Stimulated activated CD8-positive, alpha-beta memory T cell treated with anti-CD3 and anti-CD28 coated beads, Interleukin-4, amount 100 ng/mL, for 1 hour (primary cell): ENCODE results near the gene RAPGEF1.
"Not testable (repeated sequence)": the region's sequence is repeated elsewhere in the genome, so short reads cannot be mapped to it uniquely, and the experiment has no call there.

ENCODE experiments used
- DNase-seq, 2 donors: peaks; one replicate each; pipeline ENCODE4 v3.0.0-alpha.2; 2020; ENCODE audit warnings: low read depth in 2 of 2, low spot score in 1 of 2

Gene RAPGEF1

DNA sequence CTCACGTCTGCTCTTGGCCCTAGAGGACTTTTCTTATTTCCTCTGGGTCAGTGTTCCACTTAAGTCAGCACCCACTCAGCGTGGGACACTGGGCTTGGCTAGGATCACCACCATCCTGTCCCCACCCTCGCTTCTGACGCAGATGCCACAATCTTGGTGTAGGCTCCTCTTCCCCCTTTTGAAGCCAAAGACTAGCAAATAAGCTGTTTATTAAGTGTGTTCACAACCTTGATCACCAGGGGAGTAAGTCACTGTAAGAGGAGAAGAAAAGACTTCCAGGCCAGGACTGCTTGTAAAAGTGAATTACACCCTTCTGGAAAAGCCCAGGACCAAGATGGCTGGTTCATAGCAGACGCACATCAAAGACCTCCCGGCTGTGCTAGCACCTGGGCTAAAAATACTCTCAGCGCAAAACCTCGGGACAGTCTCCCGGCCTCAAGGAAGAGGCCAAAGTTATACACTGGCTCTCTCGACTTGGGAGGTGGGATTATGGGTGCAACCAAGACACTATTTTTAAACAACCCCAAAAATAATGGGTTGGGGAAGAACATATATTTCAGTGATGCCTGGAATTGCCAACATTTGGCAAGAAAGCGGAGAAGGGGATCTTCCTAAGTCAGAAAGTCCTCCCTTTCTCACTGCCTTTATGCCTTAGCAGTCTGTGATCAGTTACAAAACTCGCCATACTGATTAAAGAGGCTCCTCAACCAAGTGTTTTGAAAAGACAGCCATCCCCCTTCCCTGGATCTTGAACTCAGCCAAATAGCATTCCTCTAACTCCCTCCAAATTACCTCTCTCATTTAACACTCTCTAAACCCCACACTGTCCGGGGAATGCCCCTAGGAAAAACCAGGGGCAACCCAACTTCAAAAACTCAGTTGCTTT is 69.4 kb downstream of the RAPGEF1 start:
- no peak for DNase-seq

DNA sequence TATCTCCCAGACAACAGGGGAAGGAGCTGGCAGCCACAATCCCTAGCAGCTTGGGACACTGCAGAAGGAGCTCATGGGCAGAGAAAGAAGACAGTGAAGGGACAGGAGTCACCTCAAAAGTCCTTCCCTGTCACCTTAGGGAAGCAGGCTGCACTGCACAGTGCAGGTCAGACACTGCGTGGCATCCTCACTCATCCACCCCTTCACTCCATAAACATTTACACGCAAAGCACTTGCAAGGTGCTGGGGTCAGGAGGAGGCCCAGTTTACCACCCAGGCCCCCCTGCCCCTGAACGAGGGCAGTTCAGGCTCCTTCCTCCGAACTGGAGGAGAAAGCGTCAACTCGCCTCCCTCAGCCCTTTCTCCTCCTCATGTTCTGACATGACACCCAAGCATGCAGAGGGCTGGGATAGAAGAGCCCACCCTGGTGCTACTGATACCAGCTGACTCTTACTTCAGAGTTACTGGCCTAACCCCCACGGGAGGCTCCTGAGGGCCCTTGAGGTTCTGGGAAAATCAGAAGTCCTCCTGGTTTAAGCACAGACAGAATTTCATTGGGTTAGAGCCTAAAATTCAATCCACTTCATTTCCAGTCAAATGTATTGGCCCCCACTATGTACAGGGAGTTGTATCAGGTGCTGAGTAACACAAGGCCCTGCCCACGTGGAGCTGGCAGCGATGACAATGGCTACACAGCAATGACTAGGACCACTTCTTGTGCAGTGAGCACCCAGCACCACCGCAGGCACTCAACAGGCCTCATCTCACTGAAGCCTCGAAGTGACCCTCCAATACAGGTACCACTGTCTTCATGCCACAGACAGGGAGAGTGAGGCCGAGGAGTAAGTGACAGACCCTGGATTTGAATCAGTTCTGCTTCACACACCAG is 70.4 kb downstream of the RAPGEF1 start:
- DNase-seq, result no peak

DNA sequence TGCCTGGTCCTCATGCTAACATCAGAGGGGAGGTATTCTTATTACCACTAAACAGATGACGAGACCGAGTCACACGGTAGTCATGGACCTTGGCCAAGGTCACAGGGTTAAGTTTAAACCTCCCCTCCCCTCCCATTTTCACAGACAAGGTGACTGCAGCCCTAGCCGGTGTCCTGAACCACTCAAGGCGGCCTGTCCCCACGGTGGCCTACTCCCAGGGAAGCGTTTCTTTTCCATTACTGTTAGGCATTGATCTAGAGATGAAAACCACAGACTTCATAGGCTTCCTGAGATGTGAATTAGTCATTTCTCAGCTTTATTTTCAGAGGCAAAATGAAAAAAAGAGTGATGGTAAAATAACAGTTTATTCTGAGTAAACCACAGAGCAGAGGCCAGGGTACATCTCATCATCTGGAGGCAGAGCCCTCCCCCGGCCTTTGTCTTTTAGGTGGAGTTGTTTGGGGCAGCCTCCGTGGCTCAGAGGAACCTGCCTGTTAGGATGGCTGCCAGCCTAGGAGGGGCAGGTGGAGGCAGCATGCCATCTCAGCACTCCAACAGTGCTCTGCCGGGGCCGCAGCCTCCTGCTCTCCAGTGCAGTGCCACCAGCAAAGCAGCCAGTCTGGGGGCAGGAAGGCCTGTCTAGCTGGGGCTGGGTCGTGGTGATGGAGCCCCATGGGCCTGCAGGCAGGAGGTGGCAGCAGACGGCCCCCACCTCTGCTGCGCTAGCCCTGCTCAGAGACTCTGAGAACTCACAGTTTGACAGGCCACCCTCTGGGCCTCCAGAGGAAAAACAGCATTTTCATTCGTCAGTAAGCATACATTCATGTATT is 71.2 kb downstream of the RAPGEF1 start:
- DNase-seq, result peak in 1 of 2 donors; percentile 44

DNA sequence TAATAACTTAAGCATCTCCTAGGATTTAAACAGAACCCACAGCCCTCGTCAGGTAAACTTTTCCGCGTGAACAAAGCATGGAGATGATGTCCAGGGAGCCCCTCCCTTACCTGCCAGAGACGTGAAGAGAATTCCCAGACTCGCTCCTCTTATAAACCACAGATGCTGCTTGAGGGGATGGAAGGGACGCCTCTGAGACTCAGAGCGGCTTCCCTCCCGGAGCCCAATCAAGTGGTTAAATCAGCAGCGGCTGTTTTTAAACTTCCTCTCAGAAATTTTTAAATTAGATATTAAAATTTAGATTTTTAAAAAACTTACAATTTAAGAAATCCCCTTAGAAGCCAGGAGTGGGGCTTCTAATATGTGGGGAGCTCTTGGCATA is 71.8 kb downstream of the RAPGEF1 start:
- DNase-seq, result no peak

DNA sequence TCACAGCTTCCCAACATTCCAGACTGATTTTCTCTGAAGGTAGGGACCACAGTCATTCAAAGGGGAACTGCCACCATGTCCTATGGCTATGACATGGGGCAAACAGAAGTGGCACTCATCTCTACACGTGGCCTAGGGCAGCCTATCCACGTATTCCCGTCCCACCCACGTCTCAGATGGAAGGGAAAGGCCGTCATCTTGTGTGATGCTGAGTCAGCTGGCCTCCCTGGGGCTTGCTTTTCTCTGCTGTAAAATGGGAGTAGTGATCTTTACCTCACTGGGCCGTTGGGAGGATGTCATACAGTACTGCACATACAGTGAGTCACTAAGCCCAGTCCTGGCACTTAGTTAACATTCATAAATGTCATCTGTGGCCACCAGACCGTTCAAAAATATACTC is 72.3 kb downstream of the RAPGEF1 start:
- no peak for DNase-seq

DNA sequence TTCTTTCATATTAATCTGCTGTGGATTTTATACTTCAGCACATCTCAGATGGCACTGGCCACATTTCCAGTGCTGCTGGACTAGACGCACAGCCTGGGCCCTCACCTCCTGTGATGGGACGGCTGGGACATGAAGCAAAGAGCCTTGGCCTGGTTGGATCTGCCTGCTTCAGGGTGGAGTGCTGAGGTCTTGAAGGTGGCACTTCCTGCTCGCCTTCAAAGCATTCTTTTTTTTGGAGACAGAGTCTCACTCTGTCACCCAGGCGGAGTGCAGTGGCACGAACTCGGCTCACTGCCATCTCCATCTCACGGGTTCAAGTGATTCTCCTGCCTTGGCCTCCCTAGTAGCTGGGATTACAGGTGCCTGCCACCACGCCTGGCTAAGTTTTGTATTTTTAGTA is 73.1 kb downstream of the RAPGEF1 start:
- no peak for DNase-seq

DNA sequence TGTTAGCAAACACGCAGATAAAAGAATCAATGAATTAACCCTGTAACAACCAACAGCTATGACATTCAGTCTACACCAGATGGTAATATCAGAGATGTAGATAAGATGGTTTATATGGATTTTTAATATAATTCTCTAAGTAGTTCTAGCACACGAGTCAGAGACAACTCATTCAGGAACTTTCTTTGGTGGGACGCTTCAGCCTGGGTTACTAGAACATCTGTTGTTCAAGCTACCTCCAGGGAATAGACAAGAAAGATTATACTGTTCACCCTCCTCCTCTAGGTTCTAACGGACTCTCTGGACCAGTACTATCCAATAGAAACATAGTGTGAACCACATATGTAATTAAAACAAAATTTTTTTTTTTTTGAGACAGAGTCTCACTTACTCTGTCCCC is 73.8 kb downstream of the RAPGEF1 start:
- no peak for DNase-seq

DNA sequence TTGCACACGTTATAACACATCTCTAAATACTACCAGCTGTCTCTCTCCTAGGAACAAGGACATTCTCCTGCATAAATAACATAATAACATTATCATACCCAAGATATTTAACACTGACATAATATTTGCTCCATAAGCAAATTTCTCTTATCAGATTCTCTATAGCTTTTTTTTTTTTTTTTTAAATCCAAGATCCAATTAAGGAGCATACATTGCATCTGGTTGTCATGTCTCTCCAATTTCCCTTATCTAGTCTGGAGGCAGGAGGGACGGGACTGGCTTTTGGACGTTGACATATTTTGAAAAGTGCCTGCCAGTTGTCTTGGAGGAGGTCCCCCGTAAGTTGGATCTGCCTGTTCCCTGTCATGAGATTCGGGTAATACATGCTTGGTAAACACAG is 76.6 kb downstream of the RAPGEF1 start:
- DNase-seq, result no peak

DNA sequence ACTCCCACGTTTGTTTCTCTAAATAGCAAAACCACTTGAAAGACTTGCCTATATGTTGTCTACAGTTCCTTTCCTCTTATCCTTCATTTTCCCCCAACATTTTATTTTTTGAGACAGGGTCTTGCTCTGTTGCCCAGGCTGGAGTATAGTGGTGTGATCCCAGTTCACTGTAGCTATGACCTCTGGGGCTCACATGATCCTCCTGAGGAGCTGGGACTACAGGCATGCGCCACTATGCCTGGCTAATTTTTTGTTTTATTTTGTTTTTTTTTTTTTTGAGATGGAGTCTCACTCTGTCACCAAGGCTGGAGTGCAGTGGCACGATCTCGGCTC is 77.6 kb downstream of the RAPGEF1 start:
- not testable (repeated sequence) for DNase-seq

DNA sequence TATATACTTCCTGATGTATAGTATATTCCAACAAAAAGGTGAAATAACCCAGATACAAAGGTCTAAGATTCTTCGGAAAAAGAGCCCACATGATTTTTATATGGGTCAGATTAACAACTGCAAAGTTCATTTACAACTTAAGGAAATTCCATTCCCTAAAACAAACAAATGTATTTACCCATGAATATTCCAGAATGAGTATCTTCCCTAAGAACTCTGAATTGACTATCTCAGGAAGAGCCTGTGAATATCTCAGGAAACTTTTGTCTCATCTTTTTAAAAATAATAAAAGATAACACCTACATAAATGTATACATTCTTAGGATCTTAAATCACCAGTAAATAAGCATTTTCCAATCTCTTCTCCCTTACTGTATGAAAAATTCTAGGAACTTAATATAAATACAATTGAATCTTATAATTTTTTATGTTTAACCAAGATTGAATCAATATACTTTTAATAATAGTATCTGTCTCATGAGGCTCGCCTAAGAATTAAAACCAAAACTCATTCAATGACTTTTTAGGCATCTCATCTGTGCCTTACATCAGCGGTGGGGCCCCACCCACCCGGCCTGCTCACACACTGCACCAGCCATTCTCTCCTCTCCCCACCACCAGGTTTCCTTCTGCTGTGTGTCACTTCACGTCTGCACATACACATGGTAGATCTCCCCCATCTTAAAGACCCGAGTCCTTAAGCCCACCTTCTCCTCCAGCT is 78.1 kb downstream of the RAPGEF1 start:
- no peak for DNase-seq

DNA sequence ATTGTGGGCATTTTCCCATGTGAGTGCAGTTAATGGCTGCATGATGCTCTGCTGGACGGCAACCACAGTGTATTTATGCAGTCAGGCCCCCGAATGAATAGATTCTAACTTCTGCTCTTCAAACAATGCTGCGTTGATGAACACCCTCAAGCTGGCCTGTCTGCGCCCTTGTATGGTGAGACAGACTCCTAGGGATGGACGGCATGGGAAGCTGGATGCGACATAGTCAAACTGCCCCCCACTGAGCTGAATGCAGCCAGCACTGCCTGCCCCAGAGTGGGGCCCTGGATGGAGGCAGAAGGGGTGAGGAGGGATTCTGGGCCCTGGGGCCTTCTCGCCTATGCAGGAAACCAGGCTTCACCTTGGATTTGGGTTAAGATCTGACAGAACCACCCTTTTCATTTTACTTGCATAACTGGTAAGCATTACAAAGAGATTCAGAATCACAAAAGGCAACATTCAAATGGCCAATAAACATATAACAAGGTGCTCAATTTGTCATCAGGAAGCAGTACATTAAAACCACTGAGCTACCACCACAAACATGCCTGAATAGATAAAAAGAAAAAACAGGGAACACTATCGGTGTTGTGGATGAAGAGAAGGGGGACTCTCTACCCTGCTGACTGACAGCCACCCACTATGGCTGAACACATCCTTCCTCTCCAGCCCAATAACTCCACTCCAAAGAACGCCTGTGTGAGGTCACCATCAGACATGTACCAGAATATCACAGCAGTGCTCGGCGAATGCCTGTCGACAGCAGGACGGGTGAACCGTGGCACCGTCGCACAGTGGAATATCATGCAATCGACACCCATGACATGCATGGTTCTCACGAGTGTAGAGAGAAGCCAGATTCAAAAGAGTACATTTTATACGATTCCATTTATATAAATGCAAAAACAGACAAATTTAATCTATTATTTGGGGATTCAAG is 79.1 kb downstream of the RAPGEF1 start:
- no peak for DNase-seq

DNA sequence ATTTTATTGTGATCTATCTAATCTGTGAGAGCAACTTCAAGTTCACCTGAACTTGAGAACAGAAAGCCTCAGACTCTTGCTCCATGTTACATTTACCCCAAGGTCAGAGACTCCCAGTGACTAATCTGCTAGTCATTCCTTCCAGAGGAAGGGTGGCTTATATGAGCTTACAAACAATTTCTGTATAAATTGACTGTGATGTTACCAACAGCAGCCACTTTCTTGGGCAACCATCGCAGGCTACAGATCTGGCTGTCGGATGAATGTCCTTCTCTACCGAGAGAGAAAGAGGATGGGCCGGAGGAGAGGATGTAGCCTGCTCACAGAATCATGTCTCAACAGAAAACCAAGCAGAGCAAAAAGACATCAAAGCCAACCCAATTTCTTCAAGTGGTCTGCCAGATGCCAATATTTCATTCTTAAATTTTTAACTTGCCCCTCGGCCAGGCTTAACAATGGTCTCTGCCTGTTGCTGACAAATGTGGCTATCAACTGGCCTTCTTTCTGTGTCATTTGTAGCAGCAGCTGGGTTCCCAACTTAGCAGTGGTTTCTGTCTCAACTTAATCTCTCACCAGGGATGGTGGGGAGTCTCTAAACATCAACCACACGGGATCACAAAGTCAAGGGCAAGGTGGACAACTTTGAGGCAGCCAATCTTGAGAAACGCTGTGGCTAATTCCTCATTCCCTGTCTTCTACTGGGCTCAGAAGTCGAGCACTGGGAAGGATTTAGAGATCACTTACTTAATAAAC is 81.3 kb downstream of the RAPGEF1 start:
- DNase-seq, result no peak

DNA sequence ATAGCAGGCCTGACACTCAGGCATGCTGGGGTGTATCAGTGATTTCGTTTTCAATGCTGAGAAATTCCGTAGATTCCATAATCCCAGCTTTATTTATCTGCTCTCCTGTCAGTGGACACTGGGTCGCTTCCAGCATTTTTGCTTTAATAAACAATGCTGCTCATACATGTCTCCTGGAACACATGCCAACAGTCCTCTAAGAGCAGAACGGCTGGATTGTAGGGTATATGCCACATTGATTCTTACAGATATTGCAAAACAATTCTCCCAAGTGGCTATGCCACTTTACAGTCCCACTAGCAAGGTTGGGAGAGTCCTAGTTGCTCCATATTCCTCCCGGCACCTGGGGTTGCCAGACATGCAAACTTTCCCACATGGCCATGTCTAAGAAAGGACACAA is 81.9 kb downstream of the RAPGEF1 start:
- no peak for DNase-seq

DNA sequence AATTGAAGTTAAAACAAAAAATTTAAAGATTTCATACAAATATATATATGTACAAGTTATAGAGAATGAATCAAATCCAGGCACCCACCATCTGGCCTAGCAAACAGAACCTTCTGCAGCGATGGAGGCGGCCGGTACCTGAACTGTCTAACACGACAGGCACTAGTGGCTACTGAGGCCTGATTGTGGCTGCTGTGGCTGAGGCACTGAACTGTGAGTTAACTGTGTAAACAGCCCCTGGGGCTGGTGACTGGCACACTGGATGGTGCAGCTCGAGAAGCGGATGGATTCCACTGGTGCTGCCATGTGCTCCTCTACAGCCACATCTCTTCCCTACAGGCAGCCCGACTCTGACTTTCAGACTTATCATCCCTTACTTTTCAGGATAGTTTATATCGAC is 82.4 kb downstream of the RAPGEF1 start:
- DNase-seq, result no peak

DNA sequence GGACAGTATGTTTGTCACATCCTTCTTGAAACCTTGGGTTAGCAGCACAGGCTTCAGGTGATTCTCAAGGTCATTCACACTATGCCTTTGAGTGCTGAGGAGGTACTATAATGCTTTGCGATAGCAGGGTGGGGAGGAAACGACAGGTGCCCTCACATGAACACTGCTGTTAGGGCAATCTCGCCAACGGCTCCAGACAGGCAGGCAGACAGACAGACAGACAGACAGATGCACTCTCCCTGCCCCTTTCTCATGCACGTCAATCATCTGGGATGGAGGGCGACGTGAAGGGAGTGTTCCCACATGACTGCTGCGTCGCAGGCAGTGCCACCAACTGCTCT is 82.9 kb downstream of the RAPGEF1 start:
- no peak for DNase-seq

DNA sequence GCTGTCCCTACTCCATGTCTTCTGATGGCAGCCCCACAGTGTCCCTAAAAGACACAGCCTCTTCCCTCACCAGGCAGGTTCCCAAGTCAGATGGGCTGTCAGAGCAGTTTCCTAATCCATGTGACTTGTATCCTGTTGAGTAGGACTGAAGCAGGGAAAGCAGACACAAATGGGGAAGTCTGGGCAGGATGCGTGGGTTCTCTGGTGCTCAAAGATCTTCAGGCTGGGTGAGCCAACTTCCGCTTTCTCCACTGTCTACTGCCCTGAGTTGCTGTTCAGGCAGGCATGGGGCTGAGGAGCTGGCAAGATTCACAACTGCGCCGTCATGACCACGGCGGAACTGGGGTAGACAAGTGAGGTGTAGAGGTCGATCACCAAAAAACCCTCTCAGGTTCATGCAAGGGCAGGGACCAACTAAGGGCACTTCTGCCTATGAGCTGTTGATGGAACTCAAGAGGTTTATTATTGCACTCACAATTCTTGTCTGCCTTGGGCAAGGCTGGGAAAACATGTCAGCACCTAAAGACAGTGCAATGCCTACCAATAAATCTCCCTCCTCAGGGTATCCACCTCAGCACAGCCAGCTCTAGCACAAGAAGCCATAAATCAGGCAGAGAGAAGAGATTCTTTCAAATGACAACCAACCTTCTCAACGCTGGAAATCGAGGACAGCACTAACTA is 83.4 kb downstream of the RAPGEF1 start:
- peak in 1 of 2 donors; percentile 44 for DNase-seq

DNA sequence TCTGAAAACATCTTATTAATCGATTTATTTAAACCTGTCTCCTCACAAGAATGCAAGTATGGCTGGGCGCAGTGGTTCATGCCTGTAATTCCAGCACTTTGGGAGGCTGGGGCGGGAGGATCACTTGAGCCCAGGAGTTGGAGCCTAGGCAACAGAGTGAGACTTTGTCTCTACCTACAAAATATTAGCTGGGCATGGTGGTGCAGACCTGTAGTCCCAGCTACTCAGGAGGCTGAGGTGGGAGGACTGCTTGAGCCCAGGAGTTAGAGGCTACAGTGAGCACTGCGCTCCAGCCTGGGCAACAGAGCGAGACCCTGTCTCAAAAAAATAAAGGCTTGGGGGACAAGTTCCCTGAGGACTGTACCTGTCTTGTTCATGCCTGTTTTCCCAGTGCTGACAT is 85.5 kb downstream of the RAPGEF1 start:
- DNase-seq, result not testable (repeated sequence)

DNA sequence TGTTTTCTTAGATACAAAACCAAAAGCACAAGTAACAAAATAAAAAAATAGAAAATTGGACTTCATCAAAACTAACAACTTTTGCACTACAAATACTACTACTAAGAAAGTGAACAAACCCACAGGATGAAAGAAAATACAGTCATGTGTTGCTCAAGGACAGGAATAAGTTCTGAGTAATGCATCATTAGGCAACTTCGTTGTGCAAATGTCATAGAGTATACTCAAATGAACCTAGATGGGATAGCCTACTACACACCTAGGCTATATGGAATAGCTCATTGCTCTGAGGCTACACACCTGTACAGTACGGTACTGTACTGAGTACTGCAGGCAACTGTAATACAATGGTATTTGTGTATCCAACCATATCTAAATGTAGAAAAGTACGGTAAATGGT is 88.3 kb downstream of the RAPGEF1 start:
- no peak for DNase-seq

DNA sequence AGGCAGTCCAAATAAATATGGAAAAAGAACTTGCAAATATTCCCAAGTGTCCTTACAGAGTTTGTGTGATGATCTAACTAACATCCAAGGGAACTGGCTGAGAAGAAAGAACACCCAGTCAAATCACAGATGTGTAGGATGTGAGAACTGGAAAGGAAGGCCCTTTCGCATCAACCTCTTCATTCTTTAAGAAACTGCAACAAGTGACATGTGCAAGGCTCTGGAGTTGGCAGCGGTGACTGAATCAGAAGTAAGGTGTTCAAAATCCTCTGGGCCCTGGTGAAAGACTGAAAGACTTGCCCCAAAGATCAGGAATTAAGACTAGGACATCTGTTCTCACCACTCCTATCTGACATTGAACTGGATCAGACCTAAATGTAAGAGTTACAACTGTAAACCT is 88.7 kb downstream of the RAPGEF1 start:
- no peak for DNase-seq
